ENCODE data around the gene ACTL9.

GRCh38 chr19:8663920-8664670 is 34.5 kb downstream of the ACTL9 start:
- no peak for TF ChIP-seq EZH2phosphoT487 (IDR thresholded peaks at IDR 0.05; ENCODE audit: borderline replicate concordance)
- TF ChIP-seq CTCF (conservative IDR thresholded peaks at IDR 0.05; ENCODE audit: low read length), result no peak

All from Loucy (cell line).